ENCODE data around the gene WFDC10B. TPM values are rescaled to one million over a fixed set of nuclear protein-coding genes. Genes with fewer than 3 reads are reported as not detected.
"Not testable (repeated sequence)": the region's sequence is repeated elsewhere in the genome, so short reads cannot be mapped to it uniquely, and the experiment has no call there.

The WFDC10B gene
- polyA plus RNA-seq (ENCODE audit: insufficient read length) = not detected

- DNase-seq (ENCODE audit: low read depth) = no peak
Measured at GRCh38 chr20:45704969-45705637, at the start of gene WFDC10B. TSS of gene WFDC10B (minus strand) at chr20:45705019. CDS start at chr20:45685992, 19,027 bp downstream.

GRCh38 chr20:45752746-45753145 is 47.9 kb upstream of the WFDC10B start:
- DNase-seq (ENCODE audit: low read depth) = no peak

- no peak for DNase-seq (ENCODE audit: low read depth)
Measured at GRCh38 chr20:45751721-45752120, 46.9 kb upstream of the WFDC10B start.

- DNase-seq (ENCODE audit: low read depth) = no peak
Measured at GRCh38 chr20:45745015-45745414, 40.2 kb upstream of the WFDC10B start.

- DNase-seq (ENCODE audit: low read depth) = no peak
Measured at GRCh38 chr20:45742596-45742995, 37.8 kb upstream of the WFDC10B start.

GRCh38 chr20:45735988-45736387 is 31.2 kb upstream of the WFDC10B start:
- no peak for DNase-seq (ENCODE audit: low read depth)

GRCh38 chr20:45735552-45735951 is 30.7 kb upstream of the WFDC10B start:
- DNase-seq (ENCODE audit: low read depth) = no peak

- DNase-seq (ENCODE audit: low read depth) = no peak
Measured at GRCh38 chr20:45732199-45732598, 27.4 kb upstream of the WFDC10B start.

- no peak for DNase-seq (ENCODE audit: low read depth)
Measured at GRCh38 chr20:45727044-45727443, 22.2 kb upstream of the WFDC10B start.

- DNase-seq (ENCODE audit: low read depth) = no peak
Measured at GRCh38 chr20:45725134-45725533, 20.3 kb upstream of the WFDC10B start.

GRCh38 chr20:45722047-45722446 is 17.2 kb upstream of the WFDC10B start, which contains the start of gene SPINT4:
TSS of gene SPINT4 (plus strand) at chr20:45722347. CDS start at chr20:45722368, 21 bp downstream.
- DNase-seq (ENCODE audit: low read depth) = no peak

- not testable (repeated sequence) for DNase-seq (ENCODE audit: low read depth)
Measured at GRCh38 chr20:45716141-45716688, 11.4 kb upstream of the WFDC10B start.

GRCh38 chr20:45701873-45702272 is 2.9 kb downstream of the WFDC10B start, which contains the start of gene WFDC13:
TSS of gene WFDC13 (plus strand) at chr20:45702038. CDS start at chr20:45702124, 86 bp downstream.
- no peak for DNase-seq (ENCODE audit: low read depth)

GRCh38 chr20:45701104-45701503 is 3.7 kb downstream of the WFDC10B start:
- DNase-seq (ENCODE audit: low read depth) = no peak

- DNase-seq (ENCODE audit: low read depth) = no peak
Measured at GRCh38 chr20:45695496-45695895, 9.3 kb downstream of the WFDC10B start.

GRCh38 chr20:45693346-45693745 is 11.5 kb downstream of the WFDC10B start:
- not testable (repeated sequence) for DNase-seq (ENCODE audit: low read depth)

GRCh38 chr20:45685896-45686295 is 18.9 kb downstream of the WFDC10B start:
- no peak for DNase-seq (ENCODE audit: low read depth)

- DNase-seq (ENCODE audit: low read depth) = no peak
Measured at GRCh38 chr20:45679650-45680049, 25.2 kb downstream of the WFDC10B start.

GRCh38 chr20:45672765-45673164 is 32.1 kb downstream of the WFDC10B start:
- DNase-seq (ENCODE audit: low read depth) = no peak

GRCh38 chr20:45670139-45670538 is 34.7 kb downstream of the WFDC10B start, which contains the start of gene WFDC11:
TSS of gene WFDC11 (minus strand) at chr20:45670239. CDS start at chr20:45650600, 19,639 bp downstream.
- no peak for DNase-seq (ENCODE audit: low read depth)

GRCh38 chr20:45657038-45657437 is 47.8 kb downstream of the WFDC10B start:
- not testable (repeated sequence) for DNase-seq (ENCODE audit: low read depth)

GRCh38 chr20:45651726-45652125 is 53.1 kb downstream of the WFDC10B start:
- DNase-seq (ENCODE audit: low read depth) = not testable (repeated sequence)

- DNase-seq (ENCODE audit: low read depth) = no peak
Measured at GRCh38 chr20:45649312-45649863, 55.4 kb downstream of the WFDC10B start.

Data from forelimb muscle (tissue), 1 donor.